Tibial artery (tissue), 4 donors: Measurements from ENCODE around the gene SPC24.
A peak's percentile ranks its signal among the peaks of the same experiment; 100 is the strongest.
"Not testable (repeated sequence)": the region's sequence is repeated elsewhere in the genome, so short reads cannot be mapped to it uniquely, and the experiment has no call there.

Experiments used
- DNase-seq, 2 donors: peaks; one replicate each; pipeline ENCODE4 v3.0.0-alpha.2; 2019
- H3K27ac ChIP-seq, 2 donors: fragments of 200-600 bp; sonication (generic) in 1 of 2; 1 replicate in 1 of 2; 2 replicates in 1 of 2; pipeline ENCODE4 v1.5.1; 2018 to 2019; ENCODE audit warnings: mild to moderate bottlenecking in 1 of 2
- H3K27me3 ChIP-seq, 2 donors: fragments of 200-600 bp; sonication (generic) in 1 of 2; one replicate each; pipeline versions ENCODE4 v1.5.1 to v1.6.0; 2016 to 2019
- H3K36me3 ChIP-seq, 3 donors: fragments of 200-600 bp; sonication (generic) in 2 of 3; one replicate each; pipeline ENCODE4 v1.5.1; 2016 to 2019; ENCODE audit warnings: mild to moderate bottlenecking in 2 of 3
- H3K4me1 ChIP-seq, 4 donors: fragments of 200-600 bp; sonication (generic) in 2 of 4; 1 replicate in 3 of 4; 2 replicates in 1 of 4; pipeline ENCODE4 v1.5.1; 2016 to 2019
- H3K4me3 ChIP-seq, 2 donors: fragments of 200-600 bp; sonication (generic) in 1 of 2; 1 replicate in 1 of 2; 2 replicates in 1 of 2; pipeline ENCODE4 v1.5.1; 2018 to 2019; ENCODE audit warnings: mild to moderate bottlenecking in 2 of 2
- H3K9me3 ChIP-seq, 3 donors: fragments of 200-600 bp; sonication (generic) in 1 of 3; one replicate each; pipeline ENCODE4 v1.5.1; 2016 to 2019
- CTCF ChIP-seq, 2 experiments: fragments of 200-600 bp in 1 of 2; fragments of 450-650 bp in 1 of 2; IDR thresholded peaks; one replicate each; pipeline ENCODE4 v1.5.1; 2017 to 2019; ENCODE audit warnings: antibody characterized with exemption in 2 of 2, mild to moderate bottlenecking in 1 of 2, moderate library complexity in 1 of 2
- intact Hi-C: fragments of 100-400 bp; cut with DNase I; formaldehyde crosslinking; loops from one replicate; pipeline ENCODE4 v1.15.0; 2023; ENCODE audit warnings: low total_unique reads

SPC24 gene

GRCh38 chr19:11127905-11128304 is 27.7 kb downstream of the SPC24 start:
- intact Hi-C loops = no loop called here
- Histone ChIP-seq H3K9me3 (no peaks in the 10 kb centered on the region), H3K27me3 (no peaks in the 10 kb centered on the region), H3K4me3 (no peak overlapping the region), H3K36me3 (peaks cover 0 to 79% (median 57%) of the 10 kb centered on the region in 3 donors), H3K27ac (peak overlapping the region; percentile 30 to 31), H3K4me1 (peaks cover 0 to 11% (median 4%) of the 10 kb centered on the region in 4 donors)
- DNase-seq = no peak
- TF ChIP-seq CTCF (IDR thresholded peaks at IDR 0.05) = no peak

- H3K4me1 ChIP-seq = peaks cover 0 to 11% (median 4%) of the 10 kb centered on the region in 4 donors
- peak; percentile 81 to 87 for DNase-seq
- intact Hi-C loops = no loop called here
- H3K4me3 ChIP-seq = no peak overlapping the region
- peak overlapping the region; percentile 16 to 27 for H3K27ac ChIP-seq
- H3K27me3 ChIP-seq = no peaks in the 10 kb centered on the region
- H3K36me3 ChIP-seq = peaks cover 0 to 76% (median 52%) of the 10 kb centered on the region in 3 donors
- TF ChIP-seq CTCF (IDR thresholded peaks at IDR 0.05) = peak; percentile 74 to 88
- no peaks in the 10 kb centered on the region for H3K9me3 ChIP-seq
Observed at GRCh38 chr19:11125994-11126685, 29.4 kb downstream of the SPC24 start.

DNA sequence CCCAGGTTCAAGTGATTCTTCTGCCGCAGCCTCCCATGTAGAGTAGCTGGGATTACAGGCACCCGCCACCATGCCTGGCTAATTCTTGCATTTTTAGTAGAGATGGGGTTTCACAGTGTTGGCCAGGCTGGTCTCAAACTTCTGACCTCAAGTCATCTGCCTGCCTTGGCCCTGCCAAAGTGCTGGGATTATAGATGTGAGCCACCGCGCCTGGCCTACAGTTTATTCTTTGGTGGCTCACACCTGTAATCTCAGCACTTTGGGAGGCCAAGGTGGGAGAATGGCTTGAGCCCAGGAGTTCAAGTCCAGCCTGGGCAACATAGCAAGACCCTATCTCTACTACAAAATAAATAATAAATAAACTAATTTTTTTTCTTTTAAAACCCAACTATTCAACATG is 31.4 kb downstream of the SPC24 start:
- H3K4me3 ChIP-seq, H3K9me3 ChIP-seq, H3K27me3 ChIP-seq, DNase-seq, intact Hi-C loops, H3K4me1 ChIP-seq, H3K27ac ChIP-seq: not testable (repeated sequence)
- peaks cover 10 to 80% (median 60%) of the 10 kb centered on the region in 3 donors for H3K36me3 ChIP-seq

DNA sequence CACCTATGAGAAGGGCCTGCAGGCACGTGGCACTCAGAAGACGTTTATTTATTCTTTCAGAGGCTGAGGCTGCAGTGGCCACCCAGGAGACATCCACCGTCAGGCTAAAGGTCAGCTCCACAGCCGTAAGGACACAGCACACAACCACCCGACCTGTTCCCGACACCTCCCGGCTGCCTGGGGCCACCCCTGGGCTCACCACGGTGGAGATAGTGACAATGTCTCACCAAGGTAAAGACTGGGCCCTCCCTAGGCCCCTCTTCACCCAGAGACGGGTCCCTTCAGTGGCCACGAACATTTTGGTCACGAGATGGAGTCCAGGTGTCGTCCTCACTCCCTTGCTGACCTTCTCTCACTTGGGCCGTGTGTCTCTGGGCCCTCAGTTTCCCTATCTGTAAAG is 32.5 kb downstream of the SPC24 start:
- no peak for TF ChIP-seq CTCF (IDR thresholded peaks at IDR 0.05)
- H3K27ac ChIP-seq = no peak overlapping the region
- H3K9me3 ChIP-seq = no peaks in the 10 kb centered on the region
- no peak for DNase-seq
- peaks cover 10 to 80% (median 52%) of the 10 kb centered on the region in 3 donors for H3K36me3 ChIP-seq
- H3K4me3 ChIP-seq = no peak overlapping the region
- intact Hi-C loops = no loop called here
- H3K27me3 ChIP-seq = no peaks in the 10 kb centered on the region
- peaks cover 0 to 5% (median 2%) of the 10 kb centered on the region in 4 donors for H3K4me1 ChIP-seq

GRCh38 chr19:11121963-11122362 is 33.6 kb downstream of the SPC24 start:
- DNase-seq, H3K9me3 ChIP-seq, H3K4me1 ChIP-seq, H3K4me3 ChIP-seq, intact Hi-C loops, H3K27ac ChIP-seq, H3K27me3 ChIP-seq: not testable (repeated sequence)
- peaks cover 10 to 82% (median 59%) of the 10 kb centered on the region in 3 donors for H3K36me3 ChIP-seq

DNA sequence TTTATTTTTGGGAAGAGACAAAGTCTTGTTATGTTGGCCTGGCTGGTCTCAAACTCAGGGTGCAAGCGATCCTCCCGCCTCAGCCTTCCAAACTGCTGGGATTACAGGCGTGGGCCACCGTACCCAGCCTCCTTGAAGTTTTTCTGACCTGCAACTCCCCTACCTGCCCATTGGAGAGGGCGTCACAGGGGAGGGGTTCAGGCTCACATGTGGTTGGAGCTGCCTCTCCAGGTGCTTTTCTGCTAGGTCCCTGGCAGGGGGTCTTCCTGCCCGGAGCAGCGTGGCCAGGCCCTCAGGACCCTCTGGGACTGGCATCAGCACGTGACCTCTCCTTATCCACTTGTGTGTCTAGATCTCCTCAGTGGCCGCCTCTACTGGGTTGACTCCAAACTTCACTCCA is 39.1 kb downstream of the SPC24 start:
- intact Hi-C loops = no loop called here
- Histone ChIP-seq H3K9me3 (no peaks in the 10 kb centered on the region), H3K27ac (no peak overlapping the region), H3K36me3 (peaks cover 22 to 100% (median 77%) of the 10 kb centered on the region in 3 donors), H3K27me3 (no peaks in the 10 kb centered on the region), H3K4me3 (no peak overlapping the region), H3K4me1 (no peaks in the 10 kb centered on the region)
- DNase-seq = no peak
- TF ChIP-seq CTCF (IDR thresholded peaks at IDR 0.05) = no peak
